Measurements from ENCODE around the gene KLHL17. TPM values are rescaled to one million over a fixed set of nuclear protein-coding genes. Genes with fewer than 3 reads are reported as not detected.

Gene KLHL17
- total RNA-seq, 1 experiment from 2014 or later = 58.8 TPM

DNA sequence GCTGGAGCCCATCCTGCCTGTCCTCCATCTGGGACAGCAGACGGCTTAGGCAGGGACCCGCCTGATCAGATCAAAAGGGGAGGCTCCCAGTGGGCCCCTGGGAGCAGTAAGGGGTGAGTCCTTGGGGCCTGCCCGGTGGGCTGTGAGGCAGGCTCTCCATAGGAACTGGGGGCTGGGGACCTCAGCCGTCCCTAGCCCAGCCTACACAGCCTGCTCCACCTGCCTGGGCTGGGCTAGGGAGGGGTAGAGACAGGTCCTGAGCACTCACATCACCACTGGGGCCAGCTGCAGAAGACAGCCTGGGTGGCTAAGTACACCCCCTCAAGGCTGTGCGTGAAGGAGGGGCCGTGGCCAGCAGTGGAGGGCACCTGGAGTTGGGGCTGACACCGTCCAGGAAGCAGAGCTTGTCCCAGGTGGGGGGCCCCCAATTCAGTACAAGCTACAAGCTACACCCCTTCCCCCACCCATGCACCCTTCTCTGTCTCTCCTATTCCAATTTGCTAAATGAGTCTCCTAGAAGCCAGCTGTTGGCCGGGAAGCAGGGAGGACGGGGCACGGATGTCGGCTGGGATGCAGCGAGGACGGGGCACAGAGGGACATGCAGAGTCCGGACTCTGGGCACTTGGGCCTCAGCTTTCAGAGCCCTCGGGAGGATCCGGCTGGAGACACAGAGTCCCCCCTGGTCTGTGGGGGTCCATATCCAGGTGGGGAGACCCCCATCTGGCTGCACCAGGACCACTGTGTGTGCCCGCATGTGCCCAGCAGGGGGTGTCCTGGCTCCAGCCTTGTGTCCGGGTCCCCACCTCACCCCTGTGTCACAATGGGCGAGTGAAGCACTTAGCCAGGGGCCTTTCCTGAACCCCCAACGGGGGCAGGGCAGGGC, 54.7 kb downstream of the KLHL17 start:
- no peak for ATAC-seq
- BruUV-seq (replicated peaks) = no TSS peak
- Histone ChIP-seq H3K4me1 (ENCODE audit: control insufficient read depth, insufficient read depth, low read length) (peaks cover 10% of the 10 kb centered on the region), H3K4me3 (ENCODE audit: low read depth in 2 of 2, low read length in 2 of 2) (peak overlapping the region; percentile 66 to 83), H3K9me3 (ENCODE audit: control insufficient read depth, insufficient read depth, low read depth, low read length) (no peaks in the 10 kb centered on the region), H3K27me3 (ENCODE audit: control insufficient read depth, insufficient read depth, low read length) (no peaks in the 10 kb centered on the region), H3K36me3 (ENCODE audit: control insufficient read depth, insufficient read depth, low read length) (no peaks in the 10 kb centered on the region; the same call in 1 of the 2 replicates), H3K27ac (ENCODE audit: low read length) (peak overlapping the region; percentile 87)
- intact Hi-C loops (cut with micrococcal nuclease; ENCODE audit: unreplicated experiment) = loop anchor here (10.0 kb wide), 1 partner anchor 50 kb away; no protein-coding TSS in a partner anchor
- DNase-seq (ENCODE audit: low read depth, low spot score) = no peak
- CTCF ChIA-PET = interaction anchor here (0.9 to 1.8 kb wide), 5 partner anchors 13 to 49 kb away, joined by 3 to 11 read pairs (median 4); no protein-coding TSS in a partner anchor
- POLR2A ChIA-PET = interaction anchor here (0.6 kb wide), 1 partner anchor 79 kb away, joined by 3 read pairs; no protein-coding TSS in a partner anchor
- in situ Hi-C loops (cut with HindIII; ENCODE audit: low pct_unique_long_range_greater_than_20kb, low sequenced_read_pairs) = no loop called here
- no peak for TF ChIP-seq TCF7L2 (IDR thresholded peaks at IDR 0.05; ENCODE audit: low read depth, low read length)
- TF ChIP-seq SIN3A (IDR thresholded peaks at IDR 0.05; ENCODE audit: borderline replicate concordance, insufficient read depth, low read depth, low read length) = no peak
- no peak for TF ChIP-seq POLR2AphosphoS5 (IDR thresholded peaks at IDR 0.05; ENCODE audit: low read depth, low read length)
- TF ChIP-seq, protein P1, sequence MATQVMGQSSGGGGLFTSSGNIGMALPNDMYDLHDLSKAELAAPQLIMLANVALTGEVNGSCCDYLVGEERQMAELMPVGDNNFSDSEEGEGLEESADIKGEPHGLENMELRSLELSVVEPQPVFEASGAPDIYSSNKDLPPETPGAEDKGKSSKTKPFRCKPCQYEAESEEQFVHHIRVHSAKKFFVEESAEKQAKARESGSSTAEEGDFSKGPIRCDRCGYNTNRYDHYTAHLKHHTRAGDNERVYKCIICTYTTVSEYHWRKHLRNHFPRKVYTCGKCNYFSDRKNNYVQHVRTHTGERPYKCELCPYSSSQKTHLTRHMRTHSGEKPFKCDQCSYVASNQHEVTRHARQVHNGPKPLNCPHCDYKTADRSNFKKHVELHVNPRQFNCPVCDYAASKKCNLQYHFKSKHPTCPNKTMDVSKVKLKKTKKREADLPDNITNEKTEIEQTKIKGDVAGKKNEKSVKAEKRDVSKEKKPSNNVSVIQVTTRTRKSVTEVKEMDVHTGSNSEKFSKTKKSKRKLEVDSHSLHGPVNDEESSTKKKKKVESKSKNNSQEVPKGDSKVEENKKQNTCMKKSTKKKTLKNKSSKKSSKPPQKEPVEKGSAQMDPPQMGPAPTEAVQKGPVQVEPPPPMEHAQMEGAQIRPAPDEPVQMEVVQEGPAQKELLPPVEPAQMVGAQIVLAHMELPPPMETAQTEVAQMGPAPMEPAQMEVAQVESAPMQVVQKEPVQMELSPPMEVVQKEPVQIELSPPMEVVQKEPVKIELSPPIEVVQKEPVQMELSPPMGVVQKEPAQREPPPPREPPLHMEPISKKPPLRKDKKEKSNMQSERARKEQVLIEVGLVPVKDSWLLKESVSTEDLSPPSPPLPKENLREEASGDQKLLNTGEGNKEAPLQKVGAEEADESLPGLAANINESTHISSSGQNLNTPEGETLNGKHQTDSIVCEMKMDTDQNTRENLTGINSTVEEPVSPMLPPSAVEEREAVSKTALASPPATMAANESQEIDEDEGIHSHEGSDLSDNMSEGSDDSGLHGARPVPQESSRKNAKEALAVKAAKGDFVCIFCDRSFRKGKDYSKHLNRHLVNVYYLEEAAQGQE (IDR thresholded peaks at IDR 0.05; ENCODE audit: insufficient read depth in 1 of 2, low read depth in 2 of 2, low read length in 1 of 2) = no peak
- TF ChIP-seq, protein P2, sequence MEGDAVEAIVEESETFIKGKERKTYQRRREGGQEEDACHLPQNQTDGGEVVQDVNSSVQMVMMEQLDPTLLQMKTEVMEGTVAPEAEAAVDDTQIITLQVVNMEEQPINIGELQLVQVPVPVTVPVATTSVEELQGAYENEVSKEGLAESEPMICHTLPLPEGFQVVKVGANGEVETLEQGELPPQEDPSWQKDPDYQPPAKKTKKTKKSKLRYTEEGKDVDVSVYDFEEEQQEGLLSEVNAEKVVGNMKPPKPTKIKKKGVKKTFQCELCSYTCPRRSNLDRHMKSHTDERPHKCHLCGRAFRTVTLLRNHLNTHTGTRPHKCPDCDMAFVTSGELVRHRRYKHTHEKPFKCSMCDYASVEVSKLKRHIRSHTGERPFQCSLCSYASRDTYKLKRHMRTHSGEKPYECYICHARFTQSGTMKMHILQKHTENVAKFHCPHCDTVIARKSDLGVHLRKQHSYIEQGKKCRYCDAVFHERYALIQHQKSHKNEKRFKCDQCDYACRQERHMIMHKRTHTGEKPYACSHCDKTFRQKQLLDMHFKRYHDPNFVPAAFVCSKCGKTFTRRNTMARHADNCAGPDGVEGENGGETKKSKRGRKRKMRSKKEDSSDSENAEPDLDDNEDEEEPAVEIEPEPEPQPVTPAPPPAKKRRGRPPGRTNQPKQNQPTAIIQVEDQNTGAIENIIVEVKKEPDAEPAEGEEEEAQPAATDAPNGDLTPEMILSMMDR (IDR thresholded peaks at IDR 0.05) = peak; percentile 90

Other genes starting within 250 kb of the KLHL17 start
- 51.8 TPM for gene SAMD11, start 36.7 kb upstream of the KLHL17 start, total RNA-seq (2021; ENCODE audit: unreplicated experiment)
- 193 TPM for gene NOC2L, start 1.3 kb upstream of the KLHL17 start, total RNA-seq (2021; ENCODE audit: unreplicated experiment)
- gene PLEKHN1, start 5.9 kb downstream of the KLHL17 start, total RNA-seq (2021; ENCODE audit: unreplicated experiment) = 9.8 TPM
- 1.5 TPM for gene PERM1, start 21.5 kb downstream of the KLHL17 start, total RNA-seq (2021; ENCODE audit: unreplicated experiment)
- 74.2 TPM for gene HES4, start 39.5 kb downstream of the KLHL17 start, total RNA-seq (2021; ENCODE audit: unreplicated experiment)
- 102 TPM for gene ISG15, start 52.9 kb downstream of the KLHL17 start, total RNA-seq (2021; ENCODE audit: unreplicated experiment)
- gene AGRN, start 59.5 kb downstream of the KLHL17 start, total RNA-seq (2021; ENCODE audit: unreplicated experiment) = 153 TPM
- 0.08 TPM for gene RNF223, start 113.7 kb downstream of the KLHL17 start, total RNA-seq (2021; ENCODE audit: unreplicated experiment)
- 28.8 TPM for gene C1orf159, start 155.5 kb downstream of the KLHL17 start, total RNA-seq (2021; ENCODE audit: unreplicated experiment)
- gene TTLL10, start 213.3 kb downstream of the KLHL17 start, total RNA-seq (2021; ENCODE audit: unreplicated experiment) = not detected
- 4.3 TPM for gene TNFRSF18, start 246.0 kb downstream of the KLHL17 start, total RNA-seq (2021; ENCODE audit: unreplicated experiment)